NCI-H1417 treated with DMSO at 0.1 percent for 48 hours (cell line): ENCODE data around the gene PAX5.

Experiments used
- DNase-seq: peaks from one replicate; lab custom pipeline; 2025; lab: John Stamatoyannopoulos, UW

PAX5 gene

GRCh38 chr9:36987409-36987808 lies 46.7 kb downstream of the PAX5 start:
- no peak for DNase-seq

DNA sequence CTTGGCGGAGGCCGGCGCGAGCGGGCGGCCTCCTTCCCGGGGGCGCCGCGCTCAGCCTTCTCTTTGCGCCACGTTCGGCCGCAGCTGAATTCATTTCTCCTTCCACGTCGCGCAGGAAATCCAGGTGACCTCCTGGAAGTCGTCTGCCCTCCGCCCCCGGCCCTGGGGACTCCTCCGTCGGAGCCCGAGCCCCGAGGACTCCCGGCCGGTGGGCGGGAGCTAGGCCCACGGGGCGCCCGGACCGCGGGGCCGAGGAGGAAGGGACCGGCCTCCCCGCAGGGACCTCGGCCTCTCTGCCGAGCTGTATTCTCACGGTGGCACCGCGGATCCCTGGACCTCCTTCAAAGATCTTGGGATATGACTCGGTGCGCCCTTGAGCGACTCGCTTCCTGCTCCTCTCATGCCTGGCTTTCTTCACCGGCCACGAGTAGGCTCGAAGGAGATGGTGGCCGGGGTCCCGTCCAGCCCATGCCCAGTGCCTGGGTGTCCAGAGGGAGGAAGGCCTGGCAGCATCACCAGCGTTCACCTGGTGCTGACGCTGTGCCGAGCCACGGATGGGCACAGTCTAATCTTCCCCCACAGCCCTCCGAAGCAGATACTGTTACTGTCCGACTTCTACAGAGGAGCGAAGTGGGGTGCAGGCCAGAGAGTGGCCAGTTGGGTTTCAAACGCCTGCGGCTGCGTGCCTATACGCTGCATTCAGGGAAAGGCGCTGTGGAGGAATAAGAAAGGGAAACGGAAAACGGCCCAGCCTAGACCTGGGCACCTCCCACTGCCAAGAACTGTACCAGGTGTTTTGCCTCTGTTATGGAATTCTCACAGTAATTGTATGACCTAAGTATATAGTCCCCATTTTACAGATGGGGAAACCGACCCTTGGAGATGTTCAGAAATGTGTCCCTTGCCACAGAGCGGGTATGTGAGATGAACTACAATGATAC lies 47.3 kb downstream of the PAX5 start:
- no peak for DNase-seq

DNA sequence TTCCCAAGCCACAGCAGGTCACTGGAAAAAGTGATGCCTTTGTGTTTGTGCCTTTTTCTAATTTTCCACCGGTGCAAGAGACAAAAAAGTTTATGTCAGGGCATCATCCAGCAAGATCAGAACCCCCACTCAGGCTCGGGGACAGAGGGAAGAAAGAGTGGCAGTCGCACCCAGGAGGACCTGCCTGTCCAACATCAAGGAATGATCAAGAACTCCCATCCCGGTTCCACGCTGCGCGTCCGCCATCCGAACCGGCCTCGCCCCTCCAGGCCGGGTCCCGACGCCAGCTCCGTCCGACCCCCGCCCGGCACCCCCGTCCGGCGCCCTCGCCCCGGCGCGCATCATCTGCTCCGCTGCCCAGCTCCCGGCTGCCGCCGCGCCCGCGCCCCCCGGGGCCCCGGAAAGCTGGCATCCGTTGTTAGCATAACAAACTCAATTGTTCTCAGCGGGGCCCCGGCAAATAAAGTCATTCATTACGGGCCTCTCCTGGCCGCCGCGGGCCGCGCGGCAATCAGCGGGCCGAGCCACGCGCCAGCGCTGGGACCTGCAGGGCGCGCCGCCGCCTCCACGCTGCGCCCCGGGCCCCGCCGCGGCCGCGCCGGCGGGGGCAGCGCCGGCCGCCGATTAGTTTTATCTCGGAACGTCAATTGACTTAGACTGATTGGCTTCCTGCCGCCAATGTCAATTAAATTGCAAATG lies 48.1 kb downstream of the PAX5 start:
- DNase-seq = no peak

DNA sequence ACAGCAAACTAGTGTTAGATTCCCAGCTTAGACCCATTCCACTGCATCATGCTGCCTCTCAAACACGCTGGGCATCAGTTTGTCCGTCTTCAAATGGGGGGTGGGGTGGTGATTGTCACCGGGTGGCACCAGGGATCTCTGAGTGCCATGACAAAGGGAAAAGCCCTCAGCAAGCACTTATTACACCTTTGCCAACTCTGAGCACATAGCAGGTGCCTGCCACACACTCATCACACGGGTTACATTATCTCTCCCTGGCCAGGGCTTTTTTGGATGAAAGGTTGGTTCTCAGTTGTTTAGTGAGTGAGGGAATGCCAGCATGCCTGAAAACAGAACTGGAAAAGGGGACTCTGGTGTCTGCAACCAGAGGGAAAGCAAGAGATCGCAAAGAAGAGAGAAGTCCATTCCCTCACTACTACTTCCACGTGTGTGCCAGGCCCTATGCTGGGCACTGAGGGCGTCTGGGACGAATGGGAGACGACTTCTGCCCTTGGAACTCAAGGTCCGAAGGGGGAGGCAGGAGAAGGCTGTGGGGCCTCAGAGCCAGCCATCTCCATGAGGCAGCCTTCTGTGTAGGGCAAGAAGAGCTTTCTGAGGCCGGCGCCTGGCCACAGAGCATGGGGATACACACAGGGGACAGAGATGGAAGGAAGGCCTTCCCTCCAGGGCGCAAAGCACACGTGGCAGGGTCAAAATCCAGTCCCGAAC lies 48.9 kb downstream of the PAX5 start:
- no peak for DNase-seq

- no peak for DNase-seq
Observed at GRCh38 chr9:36980148-36980974, 53.7 kb downstream of the PAX5 start.

DNA sequence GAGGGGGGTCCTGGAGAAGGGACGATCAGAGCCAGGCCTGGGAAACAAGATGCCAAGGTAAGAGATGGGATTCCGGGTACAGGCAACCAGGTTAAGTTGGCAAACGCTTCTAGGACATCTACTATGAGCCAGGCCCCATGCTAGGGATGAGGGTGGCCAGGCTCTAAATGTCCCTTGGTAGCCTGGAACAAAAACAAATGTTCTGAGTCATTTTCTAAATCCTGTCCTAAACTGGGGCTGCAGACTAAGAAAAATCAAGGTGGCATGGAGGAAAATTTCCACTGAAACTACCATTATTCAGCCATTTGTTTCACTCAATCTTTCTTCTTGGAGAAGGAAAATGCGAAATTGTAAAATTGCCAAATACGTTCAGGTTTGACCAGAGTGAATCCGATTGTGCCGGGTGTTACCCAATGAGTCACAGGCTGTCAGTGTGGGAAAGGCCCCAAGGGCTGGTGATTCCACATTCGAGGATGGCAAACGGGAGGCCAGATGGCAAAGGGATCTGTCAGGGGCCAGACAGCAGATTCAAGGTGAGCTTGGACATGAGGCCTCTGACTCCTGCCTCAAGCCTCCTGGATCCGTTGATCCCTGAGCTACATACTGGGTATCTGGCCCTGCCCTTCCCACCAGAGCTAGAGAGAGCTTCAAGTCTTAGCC lies 57.6 kb downstream of the PAX5 start:
- DNase-seq = no peak

DNA sequence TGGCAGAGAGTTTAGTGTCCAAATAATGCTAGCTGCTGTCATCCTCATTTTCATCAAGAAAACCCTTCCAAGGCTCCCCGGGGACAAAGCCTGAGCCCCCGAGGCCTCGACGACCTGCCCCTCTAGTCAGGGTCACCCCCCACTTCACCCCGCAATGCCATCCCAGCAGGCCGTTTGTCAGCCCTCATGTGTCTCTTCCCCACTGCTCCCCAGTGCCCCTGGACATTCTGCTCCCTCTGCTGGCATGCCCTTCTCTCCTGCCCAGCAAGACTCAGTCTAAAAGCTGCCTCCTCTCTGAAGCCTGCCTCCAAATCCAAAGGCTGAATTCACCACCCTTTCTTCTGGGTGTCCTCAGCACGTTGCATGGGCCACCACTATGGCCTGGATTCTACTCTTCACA lies 59.3 kb downstream of the PAX5 start:
- no peak for DNase-seq

- no peak for DNase-seq
Observed at GRCh38 chr9:36971935-36972488, 62.1 kb downstream of the PAX5 start.

GRCh38 chr9:36970007-36970888 lies 63.8 kb downstream of the PAX5 start:
- no peak for DNase-seq

- no peak for DNase-seq
Observed at GRCh38 chr9:36969216-36969771, 64.8 kb downstream of the PAX5 start.

DNA sequence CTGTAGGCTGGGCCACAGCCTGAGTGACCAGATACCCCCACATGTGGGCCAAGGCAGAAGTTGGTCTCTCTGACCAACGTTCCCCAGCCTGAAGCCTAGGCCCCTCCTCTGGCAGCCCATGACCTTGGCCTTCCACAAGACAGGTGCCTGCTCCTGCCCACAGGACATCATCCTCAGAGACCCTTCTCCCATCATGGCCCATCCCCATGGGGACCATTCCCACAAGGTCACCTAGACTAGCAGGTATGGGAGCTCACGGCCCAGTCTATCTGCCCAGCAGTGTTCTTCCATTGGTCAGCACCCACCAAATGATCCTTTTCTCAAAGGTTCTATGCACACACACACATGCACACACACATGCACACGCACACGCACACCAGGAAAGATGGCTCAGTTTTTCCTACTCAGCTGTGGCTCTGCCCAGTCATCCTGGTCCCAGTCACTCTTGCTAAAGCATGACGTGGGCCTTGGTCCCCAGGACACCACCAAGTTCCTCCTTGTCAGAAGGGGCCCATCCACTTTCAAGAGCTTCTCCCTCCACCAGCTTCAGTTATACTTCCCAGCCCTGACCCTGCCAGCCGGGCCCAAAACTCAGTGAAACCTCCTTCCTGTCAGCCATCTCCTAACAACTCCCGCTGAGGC lies 65.4 kb downstream of the PAX5 start:
- no peak for DNase-seq

- DNase-seq = no peak
Observed at GRCh38 chr9:36967997-36968396, 66.1 kb downstream of the PAX5 start.

GRCh38 chr9:36966371-36967097 lies 67.5 kb downstream of the PAX5 start:
- DNase-seq = no peak

DNA sequence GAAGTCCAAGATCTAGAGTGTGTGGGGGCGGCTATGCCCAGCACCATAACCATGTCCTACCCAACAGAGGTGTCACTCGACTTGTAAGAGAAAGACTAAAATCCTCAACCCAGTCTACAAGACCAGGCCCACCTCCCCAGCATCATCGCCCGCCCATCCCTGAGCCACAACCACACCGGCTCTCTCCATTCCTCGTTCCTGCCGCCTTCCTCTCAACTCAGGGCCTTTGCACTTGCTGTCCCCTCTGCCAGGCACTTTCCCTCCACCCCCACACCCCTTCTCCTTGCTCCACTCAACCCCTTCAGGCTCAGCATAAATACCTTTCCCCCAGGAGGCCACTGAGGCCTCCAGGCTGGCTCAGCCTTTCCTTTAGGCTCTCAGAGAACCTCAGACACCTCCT lies 69.3 kb downstream of the PAX5 start:
- DNase-seq = no peak

- no peak for DNase-seq
Observed at GRCh38 chr9:36963346-36963745, 70.7 kb downstream of the PAX5 start.

- DNase-seq = no peak
Observed at GRCh38 chr9:36962691-36963090, 71.4 kb downstream of the PAX5 start.

GRCh38 chr9:36961561-36962325 lies 72.3 kb downstream of the PAX5 start:
- no peak for DNase-seq

GRCh38 chr9:36961051-36961450 lies 73.0 kb downstream of the PAX5 start:
- DNase-seq = no peak
